ENCODE measurements around the gene KCNIP3. TPM values are rescaled to one million over a fixed set of nuclear protein-coding genes. Genes with fewer than 3 reads are reported as not detected.

KCNIP3 gene
- total and polyA plus RNA-seq, 9 of the 15 experiments (the other 6 are each of a cell fraction or from before 2014, with no cell fraction given) = 0.04 TPM; not detected in 8

DNA sequence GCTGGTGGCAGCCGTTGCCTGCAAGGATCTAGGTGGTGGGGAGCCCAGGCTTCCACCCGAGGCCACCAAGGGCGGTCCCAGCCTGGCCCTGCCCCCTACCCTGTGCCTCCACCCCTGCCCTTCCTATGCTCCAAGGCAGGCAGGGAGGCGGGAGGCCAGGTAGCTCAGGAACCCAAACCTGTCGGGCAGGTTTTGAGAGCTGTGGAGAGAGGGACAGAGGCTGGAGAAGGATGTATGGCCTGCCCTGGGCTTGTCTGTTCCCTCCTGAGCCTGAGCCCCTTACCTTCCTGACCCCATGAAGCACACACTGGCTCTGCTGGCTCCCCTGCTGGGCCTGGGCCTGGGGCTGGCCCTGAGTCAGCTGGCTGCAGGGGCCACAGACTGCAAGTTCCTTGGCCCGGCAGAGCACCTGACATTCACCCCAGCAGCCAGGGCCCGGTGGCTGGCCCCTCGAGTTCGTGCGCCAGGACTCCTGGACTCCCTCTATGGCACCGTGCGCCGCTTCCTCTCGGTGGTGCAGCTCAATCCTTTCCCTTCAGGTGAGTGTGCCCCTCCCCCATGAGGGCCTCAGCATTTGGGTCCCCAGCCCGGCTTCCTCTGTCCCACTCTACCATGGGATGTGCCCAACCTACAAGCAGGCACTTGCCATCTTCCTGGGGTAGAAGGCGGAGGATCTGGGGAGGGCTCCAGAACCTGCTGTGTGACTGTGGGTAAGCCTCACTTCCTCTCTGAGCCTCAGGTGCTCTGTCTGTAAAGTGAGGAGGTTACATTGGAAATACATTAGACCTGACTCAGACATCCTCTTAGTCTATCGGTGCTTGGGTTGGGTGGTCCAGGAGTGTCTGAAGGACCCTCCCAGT, 22.6 kb upstream of the KCNIP3 start, which contains the start of gene PROM2:
Gene PROM2, plus strand, starts transcription at position 159 of the 860 bp plus-strand sequence. Its CDS starts 137 bp downstream, at position 296.
- 0% methylated on average over 17 of the region's 17 CpGs for WGBS (ENCODE audit: insufficient coverage, low coverage, missing lambda C conversion rate)
- FAIRE-seq (no peak), ATAC-seq (no peak), DNase-seq (ENCODE audit: extremely low read depth in 1 of 4, low spot score in 3 of 4) (no peak)
- Histone ChIP-seq H3K4me1 (replicated peaks in 1 of 2; ENCODE audit: control insufficient read depth in 2 of 2, insufficient read depth in 2 of 2, low read length in 2 of 2) (peaks cover 0 to 18% of the 10 kb centered on the region in 2 experiments; a peak in 3 of 5 replicates), H3K36me3 (ENCODE audit: control insufficient read depth, insufficient read depth, low read length) (no peaks in the 10 kb centered on the region), H2AFZ (ENCODE audit: low read depth, low read length) (no peak within 1 kb of the TSS), H3K4me2 (ENCODE audit: insufficient read depth, low read length) (no peak within 1 kb of the TSS), H3K27ac (ENCODE audit: extremely low read depth, low read depth, low read length) (no peak within 1 kb of the TSS), H3K4me3 (no peak within 1 kb of the TSS), H3K9ac (ENCODE audit: insufficient read depth in 1 of 2, low read depth in 2 of 2, low read length in 2 of 2) (no peak within 1 kb of the TSS), H4K20me1 (replicated peaks; ENCODE audit: control insufficient read depth, insufficient read depth, low read length) (no peaks in the 10 kb centered on the region; the same call in 1 of the 2 replicates), H3K9me3 (replicated peaks; ENCODE audit: control insufficient read depth, insufficient read depth, low read depth, low read length) (no peaks in the 10 kb centered on the region), H3K27me3 (ENCODE audit: control insufficient read depth in 2 of 2, insufficient read depth in 2 of 2, low read length in 2 of 2) (peaks cover 5 to 40% of the 10 kb centered on the region in 2 experiments; a peak in 4 of 5 replicates), H3K79me2 (ENCODE audit: control insufficient read depth, insufficient read depth, low read length) (no peaks in the 10 kb centered on the region), H3K9me1 (ENCODE audit: control insufficient read depth, insufficient read depth, low read length) (no peaks in the 10 kb centered on the region)
- no peak for TF ChIP-seq HNRNPUL1 (IDR thresholded peaks at IDR 0.05; ENCODE audit: low read length)
- no peak for TF ChIP-seq NFE2 (IDR thresholded peaks at IDR 0.05; ENCODE audit: low read depth)
- TF ChIP-seq SIRT6 (IDR thresholded peaks at IDR 0.05; ENCODE audit: low read depth, low read length) = no peak
- no peak for TF ChIP-seq ILK (tag; IDR thresholded peaks at IDR 0.05; ENCODE audit: borderline replicate concordance, low read depth)
- no peak for TF ChIP-seq ATF1 (CRISPR knock-in tag; IDR thresholded peaks at IDR 0.05)
- no peak for TF ChIP-seq ATF1 (tag; IDR thresholded peaks at IDR 0.05)
- TF ChIP-seq ZNF41 (CRISPR knock-in tag; conservative IDR thresholded peaks at IDR 0.05) = no peak
- no peak for TF ChIP-seq ZNF445 (CRISPR knock-in tag; IDR thresholded peaks at IDR 0.05; ENCODE audit: low read depth)
- intact Hi-C loops (cut with micrococcal nuclease) (no loop called here), in situ Hi-C loops (cut with MboI) (no loop called here)
- BruUV-seq (replicated peaks) = no TSS peak
- ChIA-PET CTCF (ENCODE audit: low intra/inter-chr PET ratio) (no interaction called here), POLR2A (interaction anchor here (0.5 to 0.9 kb wide), 2 partner anchors 12 to 196 kb away, joined by 3 to 5 read pairs; no protein-coding TSS in a partner anchor)

Measured in K562 (cell line).